Right lung (tissue), 5 donors: ENCODE measurements around the gene GTSE1. TPM values are rescaled to one million over a fixed set of nuclear protein-coding genes. Genes with fewer than 3 reads are reported as not detected.

Experiments
- DNase-seq, 2 donors: peaks; one replicate each; pipeline ENCODE4 v3.0.0-alpha.2; 2013
- polyA plus RNA-seq, 5 donors: library from polyadenylated mRNA; unstranded; fragments of 120-200 nt; gene quantifications; one replicate each; pipeline versions ENCODE4 v1.2.1 to v1.2.3, GENCODE V29; 2013; ENCODE audit warnings: inconsistent platforms in 1 of 5, low replicate concordance in 1 of 5; ENCODE audit not compliant: insufficient read length in 5 of 5, insufficient read depth in 1 of 5

GTSE1 gene
- polyA plus RNA-seq, 5 donors, result 11.9 to 30.5 (median 16.3) TPM

GRCh38 chr22:46326066-46326680 lies 29.5 kb downstream of the GTSE1 start:
- no peak for DNase-seq

GRCh38 chr22:46327691-46328465 lies 31.2 kb downstream of the GTSE1 start:
- no peak for DNase-seq

- DNase-seq, result no peak
These were observed 32.1 kb downstream of the GTSE1 start for GRCh38 chr22:46328797-46329196.

- no peak for DNase-seq
These were observed 32.9 kb downstream of the GTSE1 start for GRCh38 chr22:46329616-46330015.

- DNase-seq, result no peak
These were observed 33.8 kb downstream of the GTSE1 start for GRCh38 chr22:46330426-46330825.

- DNase-seq, result no peak
These were observed 34.8 kb downstream of the GTSE1 start for GRCh38 chr22:46331496-46331895.

GRCh38 chr22:46335201-46336118 lies 38.8 kb downstream of the GTSE1 start, which contains the start of gene TRMU:
TRMU (plus strand) TSS chr22:46335714; CDS start chr22:46335765, 51 bp downstream.
- peak; percentile 78 to 81 for DNase-seq

GRCh38 chr22:46336119-46337078 lies 39.7 kb downstream of the GTSE1 start:
- no peak for DNase-seq

GRCh38 chr22:46337870-46338269 lies 41.2 kb downstream of the GTSE1 start:
- no peak for DNase-seq

- no peak for DNase-seq
These were observed 42.0 kb downstream of the GTSE1 start for GRCh38 chr22:46338636-46339035.

GRCh38 chr22:46339956-46340355 lies 43.3 kb downstream of the GTSE1 start:
- DNase-seq, result no peak

GRCh38 chr22:46340676-46341075 lies 44.0 kb downstream of the GTSE1 start:
- DNase-seq, result no peak

- no peak for DNase-seq
These were observed 50.2 kb downstream of the GTSE1 start for GRCh38 chr22:46346680-46347405.

- DNase-seq, result no peak
These were observed 51.0 kb downstream of the GTSE1 start for GRCh38 chr22:46347646-46348045.

- DNase-seq, result no peak
These were observed 51.5 kb downstream of the GTSE1 start for GRCh38 chr22:46348099-46348695.

- DNase-seq, result no peak
These were observed 52.6 kb downstream of the GTSE1 start for GRCh38 chr22:46349238-46349637.

GRCh38 chr22:46349681-46350080 lies 53.0 kb downstream of the GTSE1 start:
- no peak for DNase-seq

- no peak for DNase-seq
These were observed 53.5 kb downstream of the GTSE1 start for GRCh38 chr22:46350121-46350520.

GRCh38 chr22:46350646-46351045 lies 54.0 kb downstream of the GTSE1 start:
- DNase-seq, result no peak
